ENCODE results near the gene STMP1.
A peak's percentile ranks its signal among the peaks of the same experiment; 100 is the strongest.

Gene STMP1

GRCh38 chr7:135706858-135707569 is 44.7 kb downstream of the STMP1 start:
- FAIRE-seq (no peak), DNase-seq (ENCODE audit: insufficient read length) (no peak)
- TF ChIP-seq POLR2A (IDR thresholded peaks at IDR 0.05; ENCODE audit: low read depth, low read length) = no peak
- TF ChIP-seq POLR2AphosphoS5 (IDR thresholded peaks at IDR 0.05; ENCODE audit: low read depth, low read length) = no peak
- no peak for TF ChIP-seq TAF1 (IDR thresholded peaks at IDR 0.05; ENCODE audit: borderline replicate concordance, low read depth, low read length)

- TF ChIP-seq TAF1 (IDR thresholded peaks at IDR 0.05; ENCODE audit: borderline replicate concordance, low read depth, low read length) (no peak), POLR2A (IDR thresholded peaks at IDR 0.05; ENCODE audit: low read depth, low read length) (no peak), POLR2AphosphoS5 (IDR thresholded peaks at IDR 0.05; ENCODE audit: low read depth, low read length) (no peak)
Measured at GRCh38 chr7:135707570-135707966, 45.3 kb downstream of the STMP1 start.

GRCh38 chr7:135708041-135708440 is 45.7 kb downstream of the STMP1 start:
- no peak for DNase-seq (ENCODE audit: insufficient read length)
- no peak for FAIRE-seq
- no peak for TF ChIP-seq POLR2AphosphoS5 (IDR thresholded peaks at IDR 0.05; ENCODE audit: low read depth, low read length)
- no peak for TF ChIP-seq TAF1 (IDR thresholded peaks at IDR 0.05; ENCODE audit: borderline replicate concordance, low read depth, low read length)
- no peak for TF ChIP-seq POLR2A (IDR thresholded peaks at IDR 0.05; ENCODE audit: low read depth, low read length)

More at GRCh38 chr7:135707570-135707966, 45.3 kb downstream of the STMP1 start:
- no peak for FAIRE-seq
- DNase-seq (ENCODE audit: insufficient read length) = no peak

- FAIRE-seq = no peak
- DNase-seq (ENCODE audit: insufficient read length) = no peak
Measured at GRCh38 chr7:135709508-135709907, 47.2 kb downstream of the STMP1 start.

GRCh38 chr7:135710417-135711138 is 48.3 kb downstream of the STMP1 start:
- no peak for FAIRE-seq
- DNase-seq (ENCODE audit: insufficient read length) = peak; percentile 33
- TF ChIP-seq POLR2A (IDR thresholded peaks at IDR 0.05; ENCODE audit: low read depth, low read length) (no peak), POLR2AphosphoS5 (IDR thresholded peaks at IDR 0.05; ENCODE audit: low read depth, low read length) (no peak), TAF1 (IDR thresholded peaks at IDR 0.05; ENCODE audit: borderline replicate concordance, low read depth, low read length) (no peak)

More at GRCh38 chr7:135709508-135709907, 47.2 kb downstream of the STMP1 start:
- TF ChIP-seq POLR2A (IDR thresholded peaks at IDR 0.05; ENCODE audit: low read depth, low read length) (no peak), TAF1 (IDR thresholded peaks at IDR 0.05; ENCODE audit: borderline replicate concordance, low read depth, low read length) (no peak), POLR2AphosphoS5 (IDR thresholded peaks at IDR 0.05; ENCODE audit: low read depth, low read length) (no peak)

GRCh38 chr7:135711139-135711469 is 48.8 kb downstream of the STMP1 start:
- DNase-seq (ENCODE audit: insufficient read length) (no peak), FAIRE-seq (no peak)
- no peak for TF ChIP-seq POLR2A (IDR thresholded peaks at IDR 0.05; ENCODE audit: low read depth, low read length)
- no peak for TF ChIP-seq POLR2AphosphoS5 (IDR thresholded peaks at IDR 0.05; ENCODE audit: low read depth, low read length)
- TF ChIP-seq TAF1 (IDR thresholded peaks at IDR 0.05; ENCODE audit: borderline replicate concordance, low read depth, low read length) = no peak

GRCh38 chr7:135712182-135712782 is 50.0 kb downstream of the STMP1 start:
- DNase-seq (ENCODE audit: insufficient read length) (no peak), FAIRE-seq (no peak)
- TF ChIP-seq POLR2A (IDR thresholded peaks at IDR 0.05; ENCODE audit: low read depth, low read length) (no peak), POLR2AphosphoS5 (IDR thresholded peaks at IDR 0.05; ENCODE audit: low read depth, low read length) (no peak), TAF1 (IDR thresholded peaks at IDR 0.05; ENCODE audit: borderline replicate concordance, low read depth, low read length) (no peak)

GRCh38 chr7:135712796-135713195 is 50.5 kb downstream of the STMP1 start:
- DNase-seq (ENCODE audit: insufficient read length) (no peak), FAIRE-seq (no peak)
- TF ChIP-seq TAF1 (IDR thresholded peaks at IDR 0.05; ENCODE audit: borderline replicate concordance, low read depth, low read length) = no peak
- no peak for TF ChIP-seq POLR2A (IDR thresholded peaks at IDR 0.05; ENCODE audit: low read depth, low read length)
- no peak for TF ChIP-seq POLR2AphosphoS5 (IDR thresholded peaks at IDR 0.05; ENCODE audit: low read depth, low read length)

- FAIRE-seq (no peak), DNase-seq (ENCODE audit: insufficient read length) (no peak)
- no peak for TF ChIP-seq POLR2A (IDR thresholded peaks at IDR 0.05; ENCODE audit: low read depth, low read length)
- no peak for TF ChIP-seq TAF1 (IDR thresholded peaks at IDR 0.05; ENCODE audit: borderline replicate concordance, low read depth, low read length)
- no peak for TF ChIP-seq POLR2AphosphoS5 (IDR thresholded peaks at IDR 0.05; ENCODE audit: low read depth, low read length)
Measured at GRCh38 chr7:135713836-135714470, 51.6 kb downstream of the STMP1 start.

- DNase-seq (ENCODE audit: insufficient read length) (no peak), FAIRE-seq (no peak)
- TF ChIP-seq TAF1 (IDR thresholded peaks at IDR 0.05; ENCODE audit: borderline replicate concordance, low read depth, low read length) = no peak
- no peak for TF ChIP-seq POLR2A (IDR thresholded peaks at IDR 0.05; ENCODE audit: low read depth, low read length)
- no peak for TF ChIP-seq POLR2AphosphoS5 (IDR thresholded peaks at IDR 0.05; ENCODE audit: low read depth, low read length)
Measured at GRCh38 chr7:135714534-135715009, 52.3 kb downstream of the STMP1 start.

- FAIRE-seq (no peak), DNase-seq (ENCODE audit: insufficient read length) (no peak)
- TF ChIP-seq POLR2AphosphoS5 (IDR thresholded peaks at IDR 0.05; ENCODE audit: low read depth, low read length) (no peak), POLR2A (IDR thresholded peaks at IDR 0.05; ENCODE audit: low read depth, low read length) (no peak), TAF1 (IDR thresholded peaks at IDR 0.05; ENCODE audit: borderline replicate concordance, low read depth, low read length) (no peak)
Measured at GRCh38 chr7:135715055-135715522, 52.8 kb downstream of the STMP1 start.

Measured in GM12892 (cell line).